ENCODE measurements around the gene RHBDF1. TPM values are rescaled to one million over a fixed set of nuclear protein-coding genes. Genes with fewer than 3 reads are reported as not detected.
"Not testable (repeated sequence)": the region's sequence is repeated elsewhere in the genome, so short reads cannot be mapped to it uniquely, and the experiment has no call there.

Gene RHBDF1
- total RNA-seq, 2 donors from 2014 or later, result 35.5 to 36.7 TPM

DNA sequence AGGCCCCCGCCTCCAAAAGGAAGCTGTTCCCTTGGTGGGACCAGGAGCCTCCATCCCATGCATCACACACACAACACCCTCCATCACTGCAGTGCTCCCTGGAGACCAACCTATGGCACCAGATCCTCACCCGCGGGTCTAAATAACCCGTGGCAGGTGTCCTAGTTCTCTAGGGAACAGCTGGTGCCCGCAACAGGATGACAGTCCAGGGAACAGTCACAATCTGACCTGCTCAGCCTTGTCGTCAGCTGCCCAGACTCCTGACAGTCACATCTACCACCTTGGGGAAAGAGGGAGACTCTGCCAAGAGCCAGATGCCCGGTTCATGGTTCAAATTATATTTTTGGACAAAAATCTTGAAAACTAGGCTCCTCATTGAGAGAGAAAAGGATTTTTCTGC, 41.8 kb downstream of the RHBDF1 start:
- intact Hi-C loops (cut with DNase I, micrococcal nuclease); DNase-seq; ATAC-seq: not testable (repeated sequence)

DNA sequence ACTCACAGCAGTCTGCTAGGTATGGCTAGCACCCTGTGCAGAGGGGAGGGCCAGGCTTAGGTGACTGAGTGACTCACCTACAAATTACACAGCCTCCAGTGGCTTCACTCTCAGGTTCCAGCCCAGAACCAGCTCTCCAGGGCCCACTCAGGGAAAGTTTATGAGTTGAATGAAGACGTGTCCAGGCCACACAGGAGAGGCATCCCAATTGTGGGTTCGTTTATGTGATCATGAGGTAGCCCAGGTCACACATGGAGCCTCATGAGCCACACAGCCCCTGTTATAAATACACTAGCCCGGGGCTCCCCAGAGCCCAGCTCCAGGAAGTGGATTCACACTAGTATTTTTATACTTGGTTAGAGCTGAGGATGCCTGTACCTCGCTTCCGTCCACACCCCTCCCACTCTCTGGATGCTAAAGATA, 46.5 kb downstream of the RHBDF1 start:
- DNase-seq; intact Hi-C loops (cut with DNase I, micrococcal nuclease); ATAC-seq: not testable (repeated sequence)

DNA sequence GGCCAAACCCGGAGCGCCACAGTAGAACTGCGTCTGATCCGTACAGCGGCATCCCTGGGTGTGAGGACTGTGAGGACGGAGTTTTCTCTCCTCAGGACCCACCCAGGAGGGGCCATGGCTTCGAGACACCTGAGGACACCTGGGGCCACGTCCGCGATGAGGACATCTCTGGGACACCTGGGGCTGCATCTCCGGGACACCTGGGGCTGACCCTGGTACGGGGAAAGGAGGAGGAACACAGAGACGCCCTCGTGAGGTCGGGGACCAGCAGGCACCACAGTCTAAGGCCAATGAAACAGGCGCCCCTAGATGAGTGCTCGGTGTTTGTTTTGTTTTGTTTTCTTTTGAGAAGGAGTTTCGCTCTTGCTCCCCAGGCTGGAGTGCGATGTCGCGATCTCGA, 48.3 kb downstream of the RHBDF1 start:
- DNase-seq; intact Hi-C loops (cut with DNase I, micrococcal nuclease); ATAC-seq: not testable (repeated sequence)

DNA sequence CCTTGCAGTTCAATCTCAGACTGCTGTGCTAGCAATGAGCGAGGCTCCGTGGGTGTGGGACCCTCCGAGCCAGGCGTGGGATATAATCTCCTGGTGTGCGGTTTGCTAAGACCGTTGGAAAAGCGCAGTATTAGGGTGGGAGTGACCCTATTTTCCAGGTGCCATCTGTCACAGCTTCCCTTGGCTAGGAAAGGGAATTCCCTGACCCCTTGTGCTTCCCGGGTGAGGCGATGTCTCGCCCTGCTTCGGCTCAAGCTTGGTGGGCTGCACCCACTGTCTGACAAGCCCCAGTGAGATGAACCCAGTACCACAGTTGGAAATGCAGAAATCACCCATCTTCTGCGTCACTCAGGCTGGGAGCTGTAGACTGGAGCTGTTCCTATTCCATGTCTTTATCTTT, 51.5 kb downstream of the RHBDF1 start:
- intact Hi-C loops (cut with DNase I, micrococcal nuclease); DNase-seq; ATAC-seq: not testable (repeated sequence)

DNA sequence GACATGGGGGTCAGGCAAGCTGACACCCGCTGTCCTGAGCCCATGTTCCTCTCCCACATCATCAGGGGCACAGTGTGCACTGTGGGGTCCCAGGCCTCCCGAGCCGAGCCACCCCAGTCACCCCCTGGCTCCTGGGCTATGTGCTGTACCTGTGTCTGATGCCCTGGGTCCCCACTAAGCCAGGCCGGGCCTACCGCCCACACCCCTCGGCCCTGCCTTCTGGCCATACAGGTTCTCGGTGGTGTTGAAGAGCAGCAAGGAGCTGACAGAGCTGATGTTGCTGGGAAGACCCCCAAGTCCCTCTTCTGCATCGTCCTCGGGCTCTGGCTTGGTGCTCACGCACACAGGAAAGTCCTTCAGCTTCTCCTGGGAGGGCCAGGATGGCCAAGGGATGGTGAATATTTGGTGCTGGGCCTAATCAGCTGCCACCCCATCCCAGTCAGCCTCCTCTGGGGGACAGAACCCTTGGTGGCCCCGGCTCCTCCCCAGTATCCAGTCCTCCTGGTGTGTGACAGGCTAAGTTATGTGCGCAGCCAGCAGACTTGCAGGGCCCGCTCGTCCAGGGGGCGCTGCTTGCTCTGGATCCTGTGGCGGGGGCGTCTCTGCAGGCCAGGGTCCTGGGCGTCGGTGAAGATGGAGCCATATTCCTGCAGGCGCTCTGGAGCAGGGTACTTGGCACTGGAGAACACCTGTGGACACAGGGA, 55.2 kb downstream of the RHBDF1 start:
- intact Hi-C loops (cut with DNase I, micrococcal nuclease); DNase-seq; ATAC-seq: not testable (repeated sequence)

DNA sequence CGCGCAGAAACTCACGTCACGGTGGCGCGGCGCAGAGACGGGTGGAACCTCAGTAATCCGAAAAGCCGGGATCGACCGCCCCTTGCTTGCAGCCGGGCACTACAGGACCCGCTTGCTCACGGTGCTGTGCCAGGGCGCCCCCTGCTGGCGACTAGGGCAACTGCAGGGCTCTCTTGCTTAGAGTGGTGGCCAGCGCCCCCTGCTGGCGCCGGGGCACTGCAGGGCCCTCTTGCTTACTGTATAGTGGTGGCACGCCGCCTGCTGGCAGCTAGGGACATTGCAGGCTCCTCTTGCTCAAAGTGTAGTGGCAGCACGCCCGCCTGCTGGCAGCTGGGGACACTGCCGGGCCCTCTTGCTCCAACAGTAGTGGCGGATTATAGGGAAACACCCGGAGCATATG, 61.7 kb downstream of the RHBDF1 start:
- intact Hi-C loops (cut with DNase I, micrococcal nuclease), result not testable (repeated sequence)
- peak; percentile 55 for ATAC-seq

DNA sequence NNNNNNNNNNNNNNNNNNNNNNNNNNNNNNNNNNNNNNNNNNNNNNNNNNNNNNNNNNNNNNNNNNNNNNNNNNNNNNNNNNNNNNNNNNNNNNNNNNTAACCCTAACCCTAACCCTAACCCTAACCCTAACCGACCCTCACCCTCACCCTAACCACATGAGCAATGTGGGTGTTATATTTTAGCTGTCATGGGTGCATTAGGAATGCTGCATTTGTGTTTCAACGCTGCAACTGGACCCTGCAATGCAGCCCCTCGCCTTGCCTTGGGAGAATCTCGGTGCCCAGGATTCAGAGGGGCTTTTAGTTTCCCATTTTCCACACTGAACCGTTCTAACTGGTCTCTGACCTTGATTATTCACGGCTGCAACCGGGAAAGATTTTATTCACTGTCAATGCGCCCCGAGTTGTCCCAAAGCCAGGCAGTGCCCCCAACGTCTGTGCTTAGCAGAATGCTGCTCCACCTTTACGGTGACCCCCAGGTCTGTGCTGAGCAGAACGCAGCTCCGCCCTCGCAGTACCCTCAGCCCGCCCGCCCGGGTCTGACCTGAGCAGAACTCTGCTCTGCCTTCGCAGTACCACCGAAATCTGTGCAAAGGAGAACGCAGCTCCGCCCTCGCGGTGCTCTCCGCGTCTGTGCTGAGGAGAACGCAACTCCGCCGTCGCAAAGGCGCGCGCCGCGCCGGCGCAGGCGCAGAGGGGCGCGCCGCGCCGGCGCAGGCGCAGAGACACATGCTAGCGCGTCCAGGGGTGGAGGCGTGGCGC, 62.3 kb downstream of the RHBDF1 start:
- peak; percentile 99 for ATAC-seq
- intact Hi-C loops (cut with DNase I, micrococcal nuclease), result no loop called here
- peak in 1 of 2 donors; percentile 19 for DNase-seq

More for the DNA sequence above, 61.7 kb downstream of the RHBDF1 start:
- DNase-seq, result peak; percentile 90 to 99

Small RNA genes within 50 kb of the gene (microRNA-seq; reads per million reads assigned to microRNA genes)
- gene MIR6859-4, result 0 reads per million in 2 donors

Other genes starting within 250 kb of the RHBDF1 start
- gene POLR3K, start 19.0 kb downstream of the RHBDF1 start, total RNA-seq, result 10 to 100 TPM; 10.9 to 18.3 TPM
- 10 to 100 TPM; 20.7 to 24.7 TPM for gene SNRNP25, start 18.8 kb downstream of the RHBDF1 start, total RNA-seq
- gene MPG, start 5.6 kb upstream of the RHBDF1 start, total RNA-seq, result 10 to 100 TPM; 31.5 to 36.4 TPM
- gene NPRL3, start 66.0 kb upstream of the RHBDF1 start, total RNA-seq, result 10 to 100 TPM; 14.4 to 14.9 TPM
- not detected for gene HBZ, start 80.0 kb upstream of the RHBDF1 start, total RNA-seq
- not detected for gene HBM, start 93.3 kb upstream of the RHBDF1 start, total RNA-seq
- 10 to 100 TPM in 1 of 2 donors, 1 to 10 TPM in 1; 4.9 to 14.0 TPM for gene HBA2, start 100.2 kb upstream of the RHBDF1 start, total RNA-seq
- 10 to 100 TPM in 1 of 2 donors, 1 to 10 TPM in 1; 2.4 to 20.8 TPM for gene HBA1, start 104.0 kb upstream of the RHBDF1 start, total RNA-seq
- not detected for gene HBQ1, start 107.8 kb upstream of the RHBDF1 start, total RNA-seq
- gene LUC7L, start 156.8 kb upstream of the RHBDF1 start, total RNA-seq, result 10 to 100 TPM; 46.5 to 48.9 TPM
- 100 to 1,000 TPM; 100 to 135 TPM for gene FAM234A, start 162.2 kb upstream of the RHBDF1 start, total RNA-seq
- gene RGS11, start 203.3 kb upstream of the RHBDF1 start, total RNA-seq, result 1 to 10 TPM; 2.6 to 7.6 TPM
- gene ARHGDIG, start 208.0 kb upstream of the RHBDF1 start, total RNA-seq, result 1 to 10 TPM; 2.4 to 6.5 TPM
- 1 to 10 TPM in 1 of 2 donors, under 1 TPM in 1; 0.67 to 2.1 TPM for gene PDIA2, start 210.5 kb upstream of the RHBDF1 start, total RNA-seq